ENCODE data around the gene MRPL23.

Gene MRPL23

DNA sequence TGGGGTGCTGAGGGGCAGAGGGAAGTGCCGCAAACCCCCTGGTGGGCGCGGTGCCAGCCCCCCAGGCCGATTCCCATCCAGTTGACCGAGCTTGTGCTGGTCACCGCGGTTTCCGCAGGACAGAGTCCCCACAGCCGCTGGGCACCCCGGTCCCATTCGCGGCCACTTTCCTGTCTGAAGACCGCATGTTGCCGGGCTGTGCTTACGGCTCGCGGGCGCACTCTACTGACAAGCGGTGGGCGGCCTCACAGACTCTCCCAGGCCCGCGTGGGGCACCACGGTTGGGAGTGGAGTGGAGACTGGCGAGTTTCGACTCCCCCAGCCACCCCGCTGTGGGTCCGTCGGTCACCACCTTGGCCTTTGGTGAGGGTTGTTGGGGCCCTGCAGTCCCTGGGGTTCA is 51.2 kb downstream of the MRPL23 start:
- DNase-seq = no peak

DNA sequence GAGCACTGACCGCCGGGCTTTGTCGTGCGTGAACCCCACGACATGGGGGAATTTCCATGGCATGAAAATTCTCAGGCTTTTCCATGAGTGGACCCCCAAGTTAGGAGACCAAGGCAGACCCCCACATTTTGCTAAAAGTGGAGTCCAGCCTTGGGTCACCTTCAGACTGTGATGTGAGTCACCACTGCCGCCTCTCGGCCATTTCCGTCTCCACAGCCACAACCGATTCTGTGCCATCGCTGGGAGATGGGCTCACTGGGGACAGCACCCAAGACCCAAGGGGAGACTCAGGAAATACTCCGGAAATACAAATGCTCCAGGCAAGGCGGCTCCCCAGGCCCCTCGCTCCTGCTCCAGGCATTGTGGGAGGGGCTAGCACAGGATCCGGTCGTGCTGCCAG is 51.7 kb downstream of the MRPL23 start:
- no peak for DNase-seq

DNA sequence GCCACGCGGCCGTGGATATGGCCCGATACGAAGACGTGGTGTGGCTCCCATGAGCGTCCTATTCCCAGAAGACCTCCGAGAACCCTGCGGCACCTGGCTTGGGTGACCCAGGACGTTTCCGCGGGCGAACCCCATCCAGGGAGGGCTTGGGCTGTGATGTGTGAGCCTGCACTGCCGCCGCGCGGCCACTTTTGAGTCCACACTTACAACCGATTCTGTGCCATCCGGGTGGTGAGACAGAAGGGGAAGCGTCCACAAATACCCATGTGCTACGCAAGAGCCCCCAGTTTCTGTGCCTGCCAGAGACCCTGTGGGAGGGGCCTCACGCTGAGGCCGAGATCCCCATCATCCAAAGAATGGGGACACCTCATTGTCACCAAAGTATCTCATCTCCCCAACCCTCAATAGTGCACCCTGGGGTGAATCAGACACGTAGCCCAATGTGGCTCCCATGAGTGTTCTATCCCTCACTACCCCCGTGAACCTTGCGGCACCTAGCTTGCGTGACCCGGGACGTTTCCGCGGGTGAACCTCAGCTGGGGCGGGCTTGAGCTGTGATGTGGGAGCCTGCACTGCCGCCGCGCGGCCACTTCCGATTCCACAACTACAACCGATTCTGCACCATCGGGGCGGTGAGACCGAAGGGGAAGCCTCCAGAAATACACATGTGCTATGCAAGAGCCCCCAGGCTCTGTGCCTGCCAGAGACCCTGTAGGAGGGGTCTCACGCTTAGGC is 55.1 kb downstream of the MRPL23 start:
- no peak for DNase-seq

DNA sequence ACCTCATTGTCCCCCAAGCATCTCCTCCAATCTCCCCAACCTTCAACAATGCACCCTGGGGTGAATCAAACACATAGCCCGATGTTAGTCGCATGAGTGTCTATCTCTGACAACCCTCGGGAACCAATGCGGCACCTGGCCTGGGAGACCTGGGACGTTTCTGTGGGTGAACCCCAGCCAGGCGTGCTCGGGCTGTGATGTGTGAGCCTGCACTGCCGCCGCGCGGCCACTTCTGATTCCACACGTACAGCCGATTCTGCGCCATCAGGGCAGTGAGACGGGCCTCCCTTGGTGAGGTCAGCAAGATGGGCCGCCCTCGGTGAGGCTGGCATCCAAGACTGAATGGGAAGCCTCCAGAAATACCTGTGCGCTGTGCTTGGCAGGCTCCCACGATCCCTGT is 55.7 kb downstream of the MRPL23 start:
- DNase-seq = no peak

DNA sequence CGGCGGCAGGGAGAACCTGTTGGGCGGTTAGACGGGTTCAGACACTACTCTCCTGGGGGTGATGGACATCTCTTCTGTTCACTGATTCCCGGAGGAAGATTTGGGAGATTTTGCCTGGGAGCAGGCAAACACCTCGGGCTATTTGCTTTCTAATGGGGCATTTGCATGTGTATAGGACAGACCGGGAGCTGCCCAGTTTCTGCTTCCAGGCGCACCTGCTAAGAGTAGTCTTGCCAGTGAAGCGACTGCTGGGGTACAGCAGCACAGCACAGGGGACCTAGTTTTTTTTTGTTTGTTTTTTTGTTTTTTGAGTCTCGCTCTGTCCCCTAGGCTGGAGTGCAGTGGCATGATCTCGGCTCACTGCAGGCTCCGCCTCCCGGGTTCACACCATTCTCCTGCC is 57.3 kb downstream of the MRPL23 start:
- no peak for DNase-seq

All from CD4-positive, alpha-beta T cell treated with Interleukin-4 for 4 hours (primary cell).